H9 (cell line): ENCODE measurements around the gene FXYD7. TPM values are rescaled to one million over a fixed set of nuclear protein-coding genes. Genes with fewer than 3 reads are reported as not detected.

ENCODE experiments used
- DNase-seq: peaks from one replicate; pipeline ENCODE4 v3.0.0-alpha.2; 2017
- H2AFZ ChIP-seq: one replicate; pipeline ENCODE4 v1.6.1; 2013; ENCODE audit warnings: mild to moderate bottlenecking, low read length, control low read depth, moderate library complexity
- H2AK5ac ChIP-seq: 2 replicates; pipeline ENCODE4 v1.6.1; 2013; ENCODE audit warnings: low read length, control low read depth, mixed read lengths; ENCODE audit not compliant: insufficient read length
- H2BK120ac ChIP-seq: one replicate; pipeline ENCODE4 v1.6.1; 2013; ENCODE audit warnings: low read depth, mild to moderate bottlenecking, low read length, control low read depth, inconsistent platforms; ENCODE audit not compliant: poor library complexity, severe bottlenecking
- H2BK12ac ChIP-seq: 2 replicates; pipeline ENCODE4 v1.6.1; 2013; ENCODE audit warnings: low read length, control low read depth, mixed read lengths, low read depth; ENCODE audit not compliant: insufficient read length
- H2BK15ac ChIP-seq: 2 replicates; pipeline ENCODE4 v1.6.1; 2013; ENCODE audit warnings: low read depth, low read length, control low read depth
- H2BK20ac ChIP-seq: one replicate; pipeline ENCODE4 v1.6.1; 2013; ENCODE audit warnings: low read depth, mild to moderate bottlenecking, low read length, control low read depth, inconsistent platforms; ENCODE audit not compliant: poor library complexity, severe bottlenecking
- H2BK5ac ChIP-seq: 2 replicates; pipeline ENCODE4 v1.6.1; 2013; ENCODE audit warnings: low read length, control low read depth, mixed read lengths; ENCODE audit not compliant: insufficient read length
- H3K14ac ChIP-seq: 2 replicates; pipeline ENCODE4 v1.6.1; 2013; ENCODE audit warnings: low read length, control low read depth; ENCODE audit not compliant: insufficient read depth
- H3K18ac ChIP-seq: 2 replicates; pipeline ENCODE4 v1.6.1; 2013; ENCODE audit warnings: low read depth, mild to moderate bottlenecking, mixed read lengths, low read length, control low read depth; ENCODE audit not compliant: insufficient read length
- H3K23ac ChIP-seq: 2 replicates; pipeline ENCODE4 v1.6.1; 2013; ENCODE audit warnings: low read length, control low read depth, mixed read lengths, low read depth; ENCODE audit not compliant: insufficient read length
- H3K23me2 ChIP-seq: 2 replicates; pipeline ENCODE4 v1.6.1; 2013; ENCODE audit warnings: low read depth, mild to moderate bottlenecking, mixed read lengths, low read length, control low read depth; ENCODE audit not compliant: insufficient read length, poor library complexity, severe bottlenecking
- H3K27ac ChIP-seq: 2 replicates; pipeline ENCODE4 v1.5.1; 2013; ENCODE audit warnings: low read length, control low read depth, mixed read lengths, low read depth; ENCODE audit not compliant: insufficient read length
- H3K27me3 ChIP-seq: 2 replicates; pipeline ENCODE4 v1.6.1; 2013; ENCODE audit warnings: low read length, control low read depth, inconsistent platforms; ENCODE audit not compliant: insufficient read depth
- H3K4ac ChIP-seq: 2 replicates; pipeline ENCODE4 v1.6.1; 2013; ENCODE audit warnings: low read depth, mild to moderate bottlenecking, control low read depth, inconsistent platforms, low read length, moderate library complexity
- H3K4me1 ChIP-seq: 2 replicates; pipeline ENCODE4 v1.6.1; 2013; ENCODE audit warnings: low read length, control low read depth, inconsistent platforms; ENCODE audit not compliant: insufficient read depth
- H3K4me2 ChIP-seq: 2 replicates; pipeline ENCODE4 v1.6.1; 2013; ENCODE audit warnings: low read length, control low read depth, mixed read lengths; ENCODE audit not compliant: insufficient read length, insufficient read depth
- H3K56ac ChIP-seq: 2 replicates; pipeline ENCODE4 v1.6.1; 2013; ENCODE audit warnings: low read depth, mild to moderate bottlenecking, mixed read lengths, low read length, control low read depth; ENCODE audit not compliant: insufficient read length
- H3K79me1 ChIP-seq: 2 replicates; pipeline ENCODE4 v1.6.1; 2013; ENCODE audit warnings: low read depth, mild to moderate bottlenecking, moderate library complexity, low read length, control low read depth, inconsistent platforms; ENCODE audit not compliant: insufficient read depth, poor library complexity, severe bottlenecking
- H3K79me2 ChIP-seq: 2 replicates; pipeline ENCODE4 v1.6.1; 2013; ENCODE audit warnings: low read length, control low read depth, inconsistent platforms; ENCODE audit not compliant: insufficient read depth
- H3K9ac ChIP-seq: 2 replicates; pipeline ENCODE4 v1.6.1; 2013; ENCODE audit warnings: low read length, control low read depth, mixed read lengths; ENCODE audit not compliant: insufficient read length; ENCODE audit errors: extremely low read depth
- H3K9me3 ChIP-seq: one replicate; pipeline ENCODE4 v1.6.1; 2013; ENCODE audit warnings: low read depth, low read length, inconsistent platforms; ENCODE audit not compliant: control insufficient read depth
- H3T11ph ChIP-seq: one replicate; pipeline ENCODE4 v1.6.1; 2013; ENCODE audit warnings: mild to moderate bottlenecking, low read length, control low read depth, inconsistent platforms
- H4K20me1 ChIP-seq: one replicate; pipeline ENCODE4 v1.6.1; 2013; ENCODE audit not compliant: control insufficient read depth, insufficient read length, insufficient read depth
- H4K5ac ChIP-seq: 2 replicates; pipeline ENCODE4 v1.6.1; 2013; ENCODE audit warnings: low read depth, mild to moderate bottlenecking, mixed read lengths, low read length, control low read depth; ENCODE audit not compliant: insufficient read length
- H4K8ac ChIP-seq: replicated peaks from 2 replicates; pipeline ENCODE4 v1.6.1; 2013; ENCODE audit warnings: low read length, control low read depth, mixed read lengths, low read depth; ENCODE audit not compliant: insufficient read length
- H4K91ac ChIP-seq: 2 replicates; pipeline ENCODE4 v1.6.1; 2013; ENCODE audit warnings: low read depth, mild to moderate bottlenecking, moderate library complexity, mixed read lengths, low read length, control low read depth; ENCODE audit not compliant: insufficient read length
- H3K27ac Mint-ChIP-seq, 3 experiments: 2 replicates in 2 of 3; 3 replicates in 1 of 3; pipeline ENCODE4 v1.8.0; 2020 to 2021; ENCODE audit warnings: mixed read lengths in 3 of 3, mild to moderate bottlenecking in 1 of 3, moderate library complexity in 1 of 3
- H3K27me3 Mint-ChIP-seq: 2 replicates; pipeline ENCODE4 v1.8.0; 2021; ENCODE audit warnings: low read depth, mild to moderate bottlenecking, moderate library complexity, mixed read lengths
- H3K36me3 Mint-ChIP-seq, 3 experiments: 2 replicates in 2 of 3; 3 replicates in 1 of 3; pipeline ENCODE4 v1.8.0; 2020 to 2021; ENCODE audit warnings: low read depth in 3 of 3, mixed read lengths in 3 of 3; ENCODE audit not compliant: insufficient read depth in 1 of 3
- H3K4me1 Mint-ChIP-seq, 2 experiments: 2 replicates each; pipeline ENCODE4 v1.8.0; 2020; ENCODE audit warnings: mixed read lengths in 2 of 2
- H3K4me3 Mint-ChIP-seq, 2 experiments: 2 replicates in 1 of 2; 3 replicates in 1 of 2; pipeline ENCODE4 v1.8.0; 2020 to 2021; ENCODE audit warnings: mild to moderate bottlenecking in 2 of 2, mixed read lengths in 2 of 2, moderate library complexity in 1 of 2
- H3K9me3 Mint-ChIP-seq, 2 experiments: 2 replicates in 1 of 2; 3 replicates in 1 of 2; pipeline ENCODE4 v1.8.0; 2020; ENCODE audit warnings: mild to moderate bottlenecking in 2 of 2, mixed read lengths in 2 of 2, moderate library complexity in 1 of 2
- WGBS: extraction: QIAGEN DNeasy Blood & Tissue Kit; methylation state at CpG from one replicate; pipeline ENCODE4 v1.1.7; 2013; ENCODE audit warnings: missing lambda C conversion rate, low lambda C conversion rate, mixed read lengths; ENCODE audit not compliant: insufficient read length; ENCODE audit errors: extremely low coverage; 5-methylcytosine and 5-hydroxymethylcytosine counted together
- total RNA-seq: library from RNA; stranded (reverse); gene quantifications from 2 replicates; pipeline ENCODE4 v1.2.1, GENCODE V29; 2021
- TF ChIP-seq, protein P1 (sequence below): fragments of 200-600 bp; sonication (generic); conservative IDR thresholded peaks from 3 replicates; pipeline ENCODE4 v1.8.0; 2021; ENCODE audit warnings: antibody characterized with exemption, mild to moderate bottlenecking

FXYD7 gene
- total RNA-seq, 1 experiment from 2014 or later, result 9.0 TPM

GRCh38 chr19:35093430-35093829 lies 49.6 kb upstream of the FXYD7 start:
- H3T11ph ChIP-seq, result no peak overlapping the region
- no peak overlapping the region for H3K18ac ChIP-seq
- H3K27ac ChIP-seq, result no peak overlapping the region
- TF ChIP-seq, protein P1, sequence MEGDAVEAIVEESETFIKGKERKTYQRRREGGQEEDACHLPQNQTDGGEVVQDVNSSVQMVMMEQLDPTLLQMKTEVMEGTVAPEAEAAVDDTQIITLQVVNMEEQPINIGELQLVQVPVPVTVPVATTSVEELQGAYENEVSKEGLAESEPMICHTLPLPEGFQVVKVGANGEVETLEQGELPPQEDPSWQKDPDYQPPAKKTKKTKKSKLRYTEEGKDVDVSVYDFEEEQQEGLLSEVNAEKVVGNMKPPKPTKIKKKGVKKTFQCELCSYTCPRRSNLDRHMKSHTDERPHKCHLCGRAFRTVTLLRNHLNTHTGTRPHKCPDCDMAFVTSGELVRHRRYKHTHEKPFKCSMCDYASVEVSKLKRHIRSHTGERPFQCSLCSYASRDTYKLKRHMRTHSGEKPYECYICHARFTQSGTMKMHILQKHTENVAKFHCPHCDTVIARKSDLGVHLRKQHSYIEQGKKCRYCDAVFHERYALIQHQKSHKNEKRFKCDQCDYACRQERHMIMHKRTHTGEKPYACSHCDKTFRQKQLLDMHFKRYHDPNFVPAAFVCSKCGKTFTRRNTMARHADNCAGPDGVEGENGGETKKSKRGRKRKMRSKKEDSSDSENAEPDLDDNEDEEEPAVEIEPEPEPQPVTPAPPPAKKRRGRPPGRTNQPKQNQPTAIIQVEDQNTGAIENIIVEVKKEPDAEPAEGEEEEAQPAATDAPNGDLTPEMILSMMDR, result no peak
- H2BK20ac ChIP-seq, result no peak overlapping the region
- no CpG with 5 or more reads among the region's 5 CpGs for WGBS
- no peak overlapping the region for H3K4ac ChIP-seq
- Mint-ChIP-seq H3K4me3 (no peak overlapping the region), H3K27ac (no peak overlapping the region), H3K4me1 (peaks cover 18 to 24% of the 10 kb centered on the region in 2 experiments), H3K27me3 (peaks cover 3% of the 10 kb centered on the region), H3K36me3 (no peaks in the 10 kb centered on the region), H3K9me3 (no peaks in the 10 kb centered on the region)
- H3K4me1 ChIP-seq, result no peaks in the 10 kb centered on the region; the same call in 1 of the 2 replicates
- H4K20me1 ChIP-seq, result no peaks in the 10 kb centered on the region
- H4K8ac ChIP-seq, result no peak overlapping the region
- no peak overlapping the region for H2BK12ac ChIP-seq
- no peak overlapping the region for H3K4me2 ChIP-seq
- no peak overlapping the region for H2AK5ac ChIP-seq
- H3K23ac ChIP-seq, result no peak overlapping the region
- no peaks in the 10 kb centered on the region for H3K79me2 ChIP-seq
- no peak overlapping the region for H3K14ac ChIP-seq
- no peaks in the 10 kb centered on the region for H3K27me3 ChIP-seq
- no peak overlapping the region for H3K9ac ChIP-seq
- H3K56ac ChIP-seq, result no peak overlapping the region
- no peaks in the 10 kb centered on the region for H3K9me3 ChIP-seq
- H3K79me1 ChIP-seq, result no peaks in the 10 kb centered on the region
- no peak overlapping the region for H2AFZ ChIP-seq
- no peak for DNase-seq
- no peak overlapping the region for H2BK5ac ChIP-seq
- no peak overlapping the region for H2BK120ac ChIP-seq
- no peak overlapping the region for H4K5ac ChIP-seq
- no peak overlapping the region for H4K91ac ChIP-seq
- no peaks in the 10 kb centered on the region for H3K23me2 ChIP-seq
- no peak overlapping the region for H2BK15ac ChIP-seq
